HEK293T (cell line): ENCODE data around the gene FAM114A1.
A peak's percentile ranks its signal among the peaks of the same experiment; 100 is the strongest.

Experiments
- CTCF ChIA-PET: fragments of 350-600 bp; formaldehyde crosslinking; extraction: SDS; loops from one replicate; lab custom pipeline; 2021; ENCODE audit warnings: antibody characterized with exemption, inconsistent platforms; lab: Yijun Ruan, JAX
- POLR2A ChIA-PET: fragments of 350-600 bp; formaldehyde crosslinking; extraction: SDS; loops from one replicate; lab custom pipeline; 2020; ENCODE audit warnings: antibody characterized with exemption, inconsistent platforms; lab: Yijun Ruan, JAX
- DNase-seq: peaks from one replicate; pipeline ENCODE4 v3.0.0; 2012; ENCODE audit warnings: mixed read lengths; ENCODE audit errors: extremely low spot score
- ARNT ChIP-seq: fragments of 450-650 bp; IDR thresholded peaks from 2 replicates; pipeline ENCODE4 v1.6.1; 2017; ENCODE audit warnings: mild to moderate bottlenecking
- BHLHE40 ChIP-seq: fragments of 450-650 bp; IDR thresholded peaks from 2 replicates; pipeline ENCODE4 v1.6.1; 2016; ENCODE audit warnings: mild to moderate bottlenecking, moderate library complexity, borderline replicate concordance
- CTBP1 ChIP-seq: fragments of 450-650 bp; IDR thresholded peaks from 2 replicates; pipeline ENCODE4 v1.6.1; 2016; ENCODE audit warnings: borderline replicate concordance
- ELF4 ChIP-seq: fragments of 450-650 bp; IDR thresholded peaks from 2 replicates; pipeline ENCODE4 v1.6.1; 2017; ENCODE audit warnings: antibody characterized with exemption
- FOXA1 ChIP-seq: fragments of 450-650 bp; IDR thresholded peaks from 2 replicates; pipeline ENCODE4 v1.6.1; 2016; ENCODE audit warnings: mild to moderate bottlenecking
- FOXK2 ChIP-seq: fragments of 450-650 bp; IDR thresholded peaks from 2 replicates; pipeline ENCODE4 v1.6.1; 2016; ENCODE audit warnings: mild to moderate bottlenecking
- FOXM1 ChIP-seq: fragments of 450-650 bp; IDR thresholded peaks from 2 replicates; pipeline ENCODE4 v1.6.1; 2017; ENCODE audit warnings: mild to moderate bottlenecking, borderline replicate concordance
- HDGF ChIP-seq: fragments of 450-650 bp; IDR thresholded peaks from 2 replicates; pipeline ENCODE4 v1.6.1; 2017; ENCODE audit warnings: antibody characterized with exemption, borderline replicate concordance
- L3MBTL2 ChIP-seq: fragments of 450-650 bp; conservative IDR thresholded peaks from 2 replicates; pipeline ENCODE4 v1.6.1; 2016; ENCODE audit warnings: mild to moderate bottlenecking
- LEF1 ChIP-seq: fragments of 450-650 bp; IDR thresholded peaks from 2 replicates; pipeline ENCODE4 v1.6.1; 2017; ENCODE audit warnings: mild to moderate bottlenecking, borderline replicate concordance
- NFRKB ChIP-seq: fragments of 450-650 bp; IDR thresholded peaks from 2 replicates; pipeline ENCODE4 v1.6.1; 2016; ENCODE audit warnings: mild to moderate bottlenecking, moderate library complexity
- PKNOX1 ChIP-seq: fragments of 450-650 bp; IDR thresholded peaks from 2 replicates; pipeline ENCODE4 v1.6.1; 2016
- SP1 ChIP-seq: fragments of 450-650 bp; IDR thresholded peaks from 2 replicates; pipeline ENCODE4 v1.6.1; 2017
- SUZ12 ChIP-seq: fragments of 450-650 bp; IDR thresholded peaks from 2 replicates; pipeline ENCODE4 v1.6.1; 2016; ENCODE audit warnings: mild to moderate bottlenecking
- TARDBP ChIP-seq: fragments of 450-650 bp; IDR thresholded peaks from 2 replicates; pipeline ENCODE4 v1.6.1; 2016
- ZNF384 ChIP-seq: fragments of 450-650 bp; IDR thresholded peaks from 2 replicates; pipeline ENCODE4 v1.6.1; 2016

Gene FAM114A1

DNA sequence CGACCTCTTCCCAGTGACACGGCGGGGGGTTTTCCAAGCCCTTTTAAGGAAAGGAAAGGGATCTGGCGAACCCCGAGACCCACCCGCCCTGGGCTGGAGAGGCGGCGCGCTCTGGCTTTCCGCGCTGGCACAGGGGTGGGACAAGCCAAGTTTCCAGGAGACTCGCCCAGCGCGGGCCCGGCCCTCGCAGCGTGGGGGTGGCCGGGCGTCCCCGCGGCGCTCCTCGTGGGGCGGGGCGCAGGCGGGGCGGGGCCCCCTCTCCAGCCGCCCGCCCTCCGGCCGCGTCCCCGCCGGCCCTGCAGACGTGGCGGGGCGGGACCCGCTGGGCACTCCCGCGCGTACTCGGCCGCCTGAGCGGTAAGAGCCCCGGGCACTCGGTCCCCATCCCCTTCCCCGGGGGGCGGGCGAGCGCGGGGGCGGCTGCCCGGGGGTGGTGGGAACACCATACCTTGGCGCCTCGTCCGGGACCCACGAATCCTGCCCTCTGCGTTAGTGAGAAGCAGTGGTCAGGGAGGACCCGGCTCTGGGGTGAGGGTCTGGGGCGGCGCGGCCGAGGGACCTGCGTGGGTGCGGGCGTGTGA lies at the start of gene FAM114A1:
Gene FAM114A1 (plus strand): TSS at position 329 of the 581 bp plus-strand sequence. CDS start 10,273 bp downstream, outside the sequence.
- ChIA-PET POLR2A (interaction anchor here (1.3 kb wide), 1 partner anchor 12 kb away, joined by 7 read pairs; no protein-coding TSS in a partner anchor), CTCF (no interaction called here)
- peak; percentile 66 for DNase-seq
- no peak for TF ChIP-seq TARDBP
- no peak for TF ChIP-seq L3MBTL2

GRCh38 chr4:38818441-38818976 lies 49.1 kb upstream of the FAM114A1 start:
- ChIA-PET POLR2A (no interaction called here), CTCF (no interaction called here)
- no peak for DNase-seq
- TF ChIP-seq ZNF384 (no peak), BHLHE40 (no peak), TARDBP (no peak), PKNOX1 (no peak)

DNA sequence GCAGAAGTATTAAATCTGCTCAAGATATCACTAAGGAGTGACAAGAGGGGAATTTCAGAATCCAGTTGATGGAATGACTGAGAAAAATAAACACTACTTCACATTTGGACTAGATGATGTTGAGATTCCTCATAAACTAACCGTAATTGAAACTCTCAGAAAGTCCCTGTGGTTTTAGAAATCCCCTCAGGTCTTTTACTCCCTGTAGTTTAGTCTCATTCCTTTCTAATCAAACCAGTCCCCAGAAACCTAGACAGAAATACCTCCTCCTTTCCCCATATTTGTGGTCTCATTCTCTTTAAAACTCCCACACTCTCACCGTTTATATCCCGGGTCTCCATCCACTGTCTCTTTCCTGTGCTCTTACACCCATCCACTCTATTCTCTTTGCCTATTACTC lies 48.0 kb upstream of the FAM114A1 start:
- CTCF ChIA-PET: interaction anchor here (0.7 kb wide), 1 partner anchor 15 kb away, joined by 3 read pairs; no protein-coding TSS in a partner anchor

GRCh38 chr4:38820329-38821061 lies 47.1 kb upstream of the FAM114A1 start:
- ChIA-PET CTCF (no interaction called here), POLR2A (no interaction called here)
- TF ChIP-seq PKNOX1 (no peak), CTBP1 (no peak), ZNF384 (no peak), TARDBP (no peak), BHLHE40 (no peak), LEF1 (no peak)
- no peak for DNase-seq

More for the DNA sequence above, 48.0 kb upstream of the FAM114A1 start:
- DNase-seq: no peak
- TF ChIP-seq SP1 (no peak), LEF1 (no peak), FOXK2 (no peak), CTBP1 (no peak), L3MBTL2 (no peak), NFRKB (no peak), FOXM1 (no peak), BHLHE40 (no peak), PKNOX1 (no peak), SUZ12 (no peak), TARDBP (no peak), ARNT (no peak), ZNF384 (no peak), FOXA1 (no peak), HDGF (no peak), ELF4 (no peak)
- POLR2A ChIA-PET: no interaction called here

- TF ChIP-seq LEF1: no peak
- TF ChIP-seq PKNOX1: peak; percentile 47; the same call in 1 of the 2 replicates
- TF ChIP-seq CTBP1: 0 out of 2 replicates have a peak, but pooled peaks have one; percentile 21
- no peak for TF ChIP-seq FOXM1
- TF ChIP-seq SP1: no peak
- no peak for TF ChIP-seq SUZ12
- no peak for TF ChIP-seq HDGF
- TF ChIP-seq ELF4: no peak
- no peak for TF ChIP-seq FOXK2
- no peak for DNase-seq
- POLR2A ChIA-PET: no interaction called here
- CTCF ChIA-PET: no interaction called here
These were observed 45.9 kb upstream of the FAM114A1 start for GRCh38 chr4:38821739-38822138.

GRCh38 chr4:38822748-38823303 lies 44.8 kb upstream of the FAM114A1 start:
- no peak for DNase-seq
- ChIA-PET POLR2A (no interaction called here), CTCF (no interaction called here)
- no peak for TF ChIP-seq ARNT
- TF ChIP-seq ELF4: no peak
- no peak for TF ChIP-seq FOXA1
- no peak for TF ChIP-seq L3MBTL2
- no peak for TF ChIP-seq SP1
- TF ChIP-seq PKNOX1: no peak
- no peak for TF ChIP-seq HDGF
- no peak for TF ChIP-seq NFRKB
- no peak for TF ChIP-seq CTBP1
- no peak for TF ChIP-seq ZNF384
- TF ChIP-seq FOXK2: no peak
- no peak for TF ChIP-seq TARDBP
- TF ChIP-seq FOXM1: no peak
